Breast epithelium (tissue), 3 donors: ENCODE measurements around the gene PCDHB12.

Experiments used
- CTCF ChIP-seq, 3 donors: fragments of 450-650 bp; IDR thresholded peaks; one replicate each; pipeline ENCODE4 v1.5.1; 2016 to 2017; ENCODE audit warnings: antibody characterized with exemption in 3 of 3, mild to moderate bottlenecking in 3 of 3, moderate library complexity in 3 of 3
- POLR2A ChIP-seq: fragments of 450-650 bp; IDR thresholded peaks from one replicate; pipeline ENCODE4 v1.6.1; 2016; ENCODE audit warnings: antibody characterized with exemption, mild to moderate bottlenecking, moderate library complexity

- TF ChIP-seq CTCF (IDR thresholded peaks at IDR 0.05), result no peak
- TF ChIP-seq POLR2A, result no peak
Measured at GRCh38 chr5:141234109-141234667, 25.7 kb downstream of the PCDHB12 start.
